ENCODE measurements around the gene USP15.

USP15 gene

DNA sequence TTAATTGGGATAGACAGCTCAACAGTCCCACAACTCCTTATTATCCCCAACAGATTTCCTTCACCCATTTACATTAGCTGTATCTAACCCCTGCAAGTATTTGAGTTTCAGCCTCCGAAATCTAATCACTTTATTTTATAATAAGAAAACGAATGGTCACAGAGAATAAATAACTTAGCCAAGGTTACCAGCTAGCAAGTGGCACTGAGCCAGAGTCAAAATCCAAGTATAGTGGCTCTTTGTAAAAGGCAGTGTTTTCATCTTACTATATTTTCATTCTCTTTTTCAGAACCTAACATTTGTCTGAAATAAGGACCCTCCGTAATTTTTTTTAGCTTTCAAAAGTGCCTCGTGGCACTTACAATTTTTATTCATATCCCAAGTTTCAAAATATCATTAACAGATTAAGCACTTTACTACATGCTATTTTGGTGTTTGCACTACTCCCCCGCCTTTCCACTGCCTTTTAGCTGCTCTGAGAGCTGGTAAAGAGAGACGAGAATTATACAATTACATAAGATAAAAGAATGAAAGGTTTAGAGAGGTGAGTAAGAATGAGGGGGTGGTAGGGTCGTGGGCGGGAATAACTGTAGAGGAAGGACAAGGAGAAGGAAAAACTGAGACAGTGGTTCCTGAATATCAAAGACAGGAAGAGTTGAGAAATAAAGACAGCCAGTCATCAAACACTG is 3.7 kb upstream of the USP15 start:
- H3K4me2 ChIP-seq, result no peak overlapping the region
- H3K9me3 ChIP-seq, result no peaks in the 10 kb centered on the region
- H3K36me3 ChIP-seq, result no peaks in the 10 kb centered on the region
- H3K4me1 ChIP-seq, result peaks cover 12% of the 10 kb centered on the region
- H3K27ac ChIP-seq, result no peak overlapping the region
- peaks cover 7% of the 10 kb centered on the region for H4K20me1 ChIP-seq
- H3K9ac ChIP-seq, result no peak overlapping the region
- no peak overlapping the region for H3K4me3 ChIP-seq
- H3K27me3 ChIP-seq, result no peaks in the 10 kb centered on the region
- no peak for TF ChIP-seq Cebpa-rat (IDR thresholded peaks at IDR 0.05)

DNA sequence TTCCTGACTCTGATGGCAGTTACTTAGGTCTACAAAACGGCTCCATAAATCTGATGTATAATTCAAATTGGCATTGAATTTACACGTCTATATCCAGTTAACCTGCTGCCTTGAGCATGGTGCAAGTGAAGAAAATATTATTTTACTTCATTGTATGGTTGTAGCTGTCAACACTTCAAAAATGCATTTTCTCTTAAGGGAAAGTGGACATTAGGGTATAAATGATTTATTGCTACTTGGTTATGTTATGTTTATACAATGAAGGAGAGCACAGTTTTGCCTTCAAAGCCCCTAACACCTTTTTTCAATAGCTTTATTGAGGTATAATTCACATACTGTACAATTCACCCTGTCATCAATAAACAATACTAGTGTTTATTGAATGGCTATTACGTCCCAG is 2.0 kb upstream of the USP15 start:
- TF ChIP-seq Cebpa-rat (IDR thresholded peaks at IDR 0.05), result no peak

DNA sequence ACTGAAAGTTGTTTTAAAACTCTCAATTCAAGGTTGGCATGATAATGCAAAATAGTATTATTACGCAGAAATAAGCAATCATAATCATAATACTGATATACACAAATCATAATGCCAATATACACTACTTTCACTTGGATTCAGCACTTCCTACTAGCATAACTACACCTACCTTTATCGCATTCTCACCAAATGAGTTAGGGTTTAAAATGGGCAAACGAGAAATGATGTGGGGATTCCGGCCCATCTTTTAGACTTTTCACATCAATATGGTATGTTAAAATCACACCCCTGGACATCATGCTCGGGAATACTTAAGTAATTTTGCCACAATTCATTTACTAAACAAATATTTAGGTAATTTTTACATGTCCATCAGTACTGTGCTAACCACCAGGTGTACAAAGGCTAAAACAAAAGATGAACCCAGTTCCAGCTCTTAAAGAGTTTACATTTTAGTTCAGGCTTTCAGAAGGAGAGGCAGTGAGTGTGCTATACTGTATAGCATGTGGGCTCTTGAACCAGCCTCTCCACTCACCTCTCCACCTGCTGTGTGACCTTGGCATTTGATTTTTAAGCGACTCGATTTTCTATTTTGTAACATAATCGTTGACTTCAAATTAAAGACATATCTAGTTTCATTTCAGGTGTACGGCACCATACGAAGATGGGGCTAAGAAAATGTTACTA is 1.1 kb upstream of the USP15 start:
- no peak for TF ChIP-seq Cebpa-rat (IDR thresholded peaks at IDR 0.05)
- peaks cover 31% of the 10 kb centered on the region for H3K4me1 ChIP-seq
- peak overlapping the region; percentile 98 for H3K9ac ChIP-seq
- H3K36me3 ChIP-seq, result peaks cover 3% of the 10 kb centered on the region; the same call in 1 of the 2 replicates
- H3K9me3 ChIP-seq, result no peaks in the 10 kb centered on the region
- peak overlapping the region; percentile 99 for H3K4me3 ChIP-seq
- peak overlapping the region; percentile 82 for H3K4me2 ChIP-seq
- peaks cover 32% of the 10 kb centered on the region for H4K20me1 ChIP-seq
- H3K27me3 ChIP-seq, result no peaks in the 10 kb centered on the region
- H3K27ac ChIP-seq, result peak overlapping the region; percentile 97

More for the DNA sequence above, 2.0 kb upstream of the USP15 start:
- no peak overlapping the region for H3K4me3 ChIP-seq
- no peak overlapping the region for H3K27ac ChIP-seq
- peaks cover 27% of the 10 kb centered on the region for H3K4me1 ChIP-seq
- peak overlapping the region; percentile 82; the same call in 1 of the 2 replicates for H3K4me2 ChIP-seq
- H4K20me1 ChIP-seq, result peaks cover 24% of the 10 kb centered on the region
- no peaks in the 10 kb centered on the region for H3K36me3 ChIP-seq
- H3K9me3 ChIP-seq, result no peaks in the 10 kb centered on the region
- no peaks in the 10 kb centered on the region for H3K27me3 ChIP-seq
- H3K9ac ChIP-seq, result no peak overlapping the region

DNA sequence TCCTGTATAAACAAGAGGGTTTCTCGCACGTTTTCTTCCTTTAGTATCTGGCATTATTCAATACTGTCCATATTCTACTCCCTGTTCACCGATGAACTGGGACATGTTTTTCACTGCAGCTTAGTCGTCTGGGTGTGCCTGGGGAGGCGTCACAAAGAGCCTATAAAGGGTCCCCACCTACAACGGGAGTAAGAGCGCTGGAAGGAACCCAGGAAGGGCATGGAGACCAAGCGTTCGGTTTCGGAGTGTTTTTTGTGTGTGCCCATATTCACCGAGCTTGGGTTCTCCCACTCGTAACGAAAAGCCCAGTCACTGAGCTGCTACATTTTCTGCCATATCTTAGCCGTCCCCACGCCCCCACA is 592 bp upstream of the USP15 start:
- Histone ChIP-seq H3K27me3 (no peaks in the 10 kb centered on the region), H3K9me3 (no peaks in the 10 kb centered on the region), H4K20me1 (peaks cover 37% of the 10 kb centered on the region), H3K4me1 (peaks cover 36% of the 10 kb centered on the region), H3K27ac (peak overlapping the region; percentile 97), H3K36me3 (peaks cover 4% of the 10 kb centered on the region; the same call in 1 of the 2 replicates), H3K4me2 (peak overlapping the region; percentile 82), H3K4me3 (peak overlapping the region; percentile 99), H3K9ac (peak overlapping the region; percentile 98)
- no peak for TF ChIP-seq Cebpa-rat (IDR thresholded peaks at IDR 0.05)

DNA sequence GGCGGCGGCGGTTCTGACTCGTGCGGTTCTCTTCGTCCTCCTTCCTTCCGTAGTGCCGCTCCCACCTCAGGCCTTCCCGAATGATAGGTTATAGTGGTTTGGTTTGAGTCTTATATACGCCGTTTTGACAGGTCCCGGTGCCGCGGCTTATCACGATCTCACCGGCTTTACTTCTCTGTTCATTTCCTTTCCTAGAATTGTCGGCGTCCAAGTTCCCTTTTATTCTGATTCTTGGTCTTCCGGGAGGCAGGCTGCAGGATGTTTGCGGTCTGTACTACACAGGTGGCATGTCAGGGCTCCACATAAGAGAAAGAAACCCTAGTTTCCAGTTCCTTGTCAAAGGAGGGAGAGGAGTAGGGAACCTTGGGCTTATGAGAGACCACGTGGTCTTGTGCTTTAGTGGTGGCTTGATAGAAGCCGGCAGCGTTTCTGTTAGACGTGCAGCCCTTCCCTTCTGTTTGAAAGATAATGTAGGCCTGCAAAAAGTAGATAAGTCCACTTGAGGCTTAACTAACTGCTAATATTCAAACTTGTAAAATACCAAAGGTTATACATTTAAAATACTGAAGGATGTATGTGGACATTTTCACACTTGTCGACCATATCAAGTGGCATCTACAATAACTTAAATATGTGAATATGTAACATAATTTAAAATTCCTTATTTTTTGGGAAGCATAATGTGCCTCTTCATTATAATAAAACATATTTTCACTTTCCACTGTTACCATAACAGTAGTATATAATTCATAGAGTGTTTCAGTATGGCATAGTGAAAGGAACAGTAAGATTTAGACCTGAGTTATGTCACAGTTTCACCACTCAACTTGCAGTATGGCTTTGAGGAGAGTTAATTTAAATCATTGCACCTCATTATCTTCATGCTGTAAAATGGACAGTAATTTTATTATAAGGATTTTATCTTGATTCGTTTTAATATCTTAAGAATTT is 804 bp downstream of the USP15 start:
- H3K4me2 ChIP-seq, result peak overlapping the region; percentile 80
- peak overlapping the region; percentile 98 for H3K9ac ChIP-seq
- peak overlapping the region; percentile 97 for H3K27ac ChIP-seq
- H3K4me3 ChIP-seq, result peak overlapping the region; percentile 99
- H3K27me3 ChIP-seq, result no peaks in the 10 kb centered on the region
- peaks cover 37% of the 10 kb centered on the region for H3K4me1 ChIP-seq
- peaks cover 51% of the 10 kb centered on the region for H4K20me1 ChIP-seq
- no peaks in the 10 kb centered on the region for H3K9me3 ChIP-seq
- TF ChIP-seq Cebpa-rat (IDR thresholded peaks at IDR 0.05), result no peak
- H3K36me3 ChIP-seq, result peaks cover 4% of the 10 kb centered on the region; the same call in 1 of the 2 replicates

DNA sequence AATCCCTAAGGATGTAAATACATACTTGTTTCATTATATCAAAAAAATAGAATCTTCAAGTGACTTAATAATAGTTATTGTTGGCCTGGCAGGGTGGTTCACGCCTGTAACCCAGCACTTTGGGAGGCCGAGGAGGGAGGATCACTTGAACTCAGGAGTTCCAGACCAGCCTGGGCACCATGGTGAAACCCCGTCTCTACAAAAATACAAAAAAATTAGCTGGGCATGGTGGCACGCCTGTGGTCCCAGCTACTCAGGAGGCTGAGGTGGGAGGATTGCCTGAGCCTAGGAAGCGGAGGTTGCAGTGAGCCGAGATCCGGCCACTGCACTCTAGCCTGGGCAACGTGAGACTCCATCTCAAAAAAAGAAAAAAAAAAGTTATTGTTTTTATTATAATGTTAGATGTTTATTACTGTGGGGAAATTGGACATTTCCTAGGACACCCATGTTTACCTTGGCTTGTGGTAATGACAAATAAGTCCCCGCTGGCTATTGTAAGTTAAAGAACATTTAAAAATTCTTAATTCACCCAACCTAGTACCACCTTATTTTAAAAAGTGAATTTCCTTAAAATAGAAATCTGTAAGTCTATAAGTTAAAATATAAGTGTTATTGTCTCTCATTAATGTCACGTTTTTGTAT is 1.8 kb downstream of the USP15 start:
- Histone ChIP-seq H3K27me3 (no peaks in the 10 kb centered on the region), H3K27ac (no peak overlapping the region), H3K36me3 (peaks cover 4% of the 10 kb centered on the region; the same call in 1 of the 2 replicates), H3K4me2 (peak overlapping the region; percentile 80), H3K9ac (no peak overlapping the region), H4K20me1 (peaks cover 61% of the 10 kb centered on the region), H3K9me3 (no peaks in the 10 kb centered on the region), H3K4me1 (peaks cover 37% of the 10 kb centered on the region), H3K4me3 (peak overlapping the region; percentile 99)
- TF ChIP-seq Cebpa-rat (IDR thresholded peaks at IDR 0.05), result no peak

DNA sequence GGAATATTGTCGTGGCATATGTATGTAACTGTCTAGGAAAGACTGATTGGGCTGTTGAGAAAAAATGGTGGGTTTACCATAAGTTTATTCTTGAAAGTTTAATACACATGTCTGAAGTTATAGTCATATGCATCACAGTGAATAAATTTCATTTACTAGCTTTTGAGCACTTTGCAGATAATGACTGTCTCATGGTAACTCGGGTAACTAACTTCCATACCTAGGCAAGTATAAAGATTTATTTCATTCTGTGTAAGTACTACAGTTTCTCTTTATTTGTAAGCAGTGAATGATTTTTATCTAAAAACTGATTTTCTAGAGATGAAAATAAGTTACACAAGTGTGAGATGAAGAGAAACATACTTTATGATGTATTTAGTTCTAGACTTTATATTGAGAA is 3.0 kb downstream of the USP15 start:
- Histone ChIP-seq H3K4me1 (peaks cover 37% of the 10 kb centered on the region), H3K4me3 (no peak overlapping the region), H3K4me2 (no peak overlapping the region), H3K27ac (no peak overlapping the region), H3K36me3 (peaks cover 4% of the 10 kb centered on the region; the same call in 1 of the 2 replicates), H3K27me3 (no peaks in the 10 kb centered on the region), H4K20me1 (peaks cover 74% of the 10 kb centered on the region), H3K9me3 (no peaks in the 10 kb centered on the region), H3K9ac (no peak overlapping the region)
- TF ChIP-seq Cebpa-rat (IDR thresholded peaks at IDR 0.05), result no peak

DNA sequence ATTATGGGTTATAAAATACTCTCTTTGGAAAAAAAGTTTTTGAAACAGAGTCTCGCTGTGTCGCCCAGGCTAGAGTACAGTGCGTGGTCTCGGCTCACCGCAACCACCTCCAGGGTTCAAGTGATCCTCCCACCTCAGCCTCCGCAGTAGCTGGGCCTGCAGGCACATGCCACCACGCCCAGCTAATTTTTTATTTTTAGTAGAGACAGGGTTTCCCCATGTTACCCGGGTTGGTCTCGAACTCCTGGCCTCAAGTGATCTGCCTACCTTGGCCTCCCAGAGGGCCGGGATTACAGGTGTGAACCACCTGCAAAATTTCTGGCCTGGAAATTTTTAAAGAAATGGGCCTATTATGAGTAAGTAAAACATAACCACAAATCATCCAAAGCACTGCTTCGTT is 3.8 kb downstream of the USP15 start:
- peaks cover 31% of the 10 kb centered on the region for H3K4me1 ChIP-seq

DNA sequence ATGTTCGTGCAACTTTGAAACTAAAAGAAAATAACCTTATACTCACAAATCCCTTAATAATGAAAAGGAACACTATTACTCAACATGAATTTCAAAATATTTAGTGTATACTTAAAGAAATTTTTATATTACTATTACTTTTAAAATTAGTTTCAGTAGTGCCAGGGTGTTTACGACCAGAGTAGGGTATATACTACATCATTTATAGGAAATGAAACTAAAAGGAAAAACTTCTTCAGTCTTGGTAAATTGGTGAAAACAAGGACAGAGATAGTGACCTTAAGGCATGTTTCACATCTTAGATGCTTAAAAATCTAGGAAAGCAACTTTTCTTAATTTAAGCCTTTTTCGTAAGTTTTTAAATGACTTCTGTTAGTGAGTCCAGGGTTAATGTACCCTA is 4.5 kb downstream of the USP15 start:
- peak overlapping the region; percentile 1; the same call in 1 of the 2 replicates for H3K4me2 ChIP-seq
- H3K27ac ChIP-seq, result no peak overlapping the region
- H3K9ac ChIP-seq, result no peak overlapping the region
- H3K27me3 ChIP-seq, result no peaks in the 10 kb centered on the region
- no peak overlapping the region for H3K4me3 ChIP-seq
- peaks cover 88% of the 10 kb centered on the region for H4K20me1 ChIP-seq
- peaks cover 28% of the 10 kb centered on the region for H3K4me1 ChIP-seq
- peaks cover 9% of the 10 kb centered on the region; the same call in 1 of the 2 replicates for H3K36me3 ChIP-seq
- TF ChIP-seq Cebpa-rat (IDR thresholded peaks at IDR 0.05), result no peak
- no peaks in the 10 kb centered on the region; the same call in 1 of the 2 replicates for H3K9me3 ChIP-seq

More for the DNA sequence above, 3.8 kb downstream of the USP15 start:
- H3K27me3 ChIP-seq, result no peaks in the 10 kb centered on the region
- H3K27ac ChIP-seq, result no peak overlapping the region
- TF ChIP-seq Cebpa-rat (IDR thresholded peaks at IDR 0.05), result no peak
- H4K20me1 ChIP-seq, result peaks cover 81% of the 10 kb centered on the region
- H3K36me3 ChIP-seq, result peaks cover 4% of the 10 kb centered on the region; the same call in 1 of the 2 replicates
- no peak overlapping the region for H3K4me3 ChIP-seq
- 0 out of 2 replicates have a peak overlapping the region, but pooled peaks have one; percentile 11 for H3K4me2 ChIP-seq
- H3K9me3 ChIP-seq, result no peaks in the 10 kb centered on the region
- no peak overlapping the region for H3K9ac ChIP-seq
